Karpas-422 (cell line): ENCODE data around the gene MYZAP. TPM values are rescaled to one million over a fixed set of nuclear protein-coding genes. Genes with fewer than 3 reads are reported as not detected.

Source experiments
- DNase-seq: peaks from one replicate; pipeline ENCODE4 v3.0.0-alpha.2; 2015
- H2AFZ ChIP-seq: fragments of 200-600 bp; sonication (generic); 2 replicates; pipeline ENCODE4 v1.6.1; 2014; ENCODE audit warnings: antibody characterized with exemption, low read length, mixed read lengths
- H3K27ac ChIP-seq: fragments of 200-600 bp; sonication (generic); 2 replicates; pipeline ENCODE4 v1.5.1; 2014; ENCODE audit warnings: mild to moderate bottlenecking, low read length, moderate library complexity
- H3K27me3 ChIP-seq: fragments of 200-600 bp; sonication (generic); 2 replicates; pipeline ENCODE4 v1.6.1; 2014; ENCODE audit warnings: low read length, mixed read lengths
- H3K36me3 ChIP-seq: fragments of 200-600 bp; sonication (generic); 2 replicates; pipeline ENCODE4 v1.6.1; 2014; ENCODE audit warnings: low read length, mixed read lengths; ENCODE audit not compliant: insufficient read depth
- H3K4me1 ChIP-seq: fragments of 200-600 bp; sonication (generic); 2 replicates; pipeline ENCODE4 v1.6.1; 2014; ENCODE audit warnings: mild to moderate bottlenecking, low read length, mixed read lengths
- H3K4me2 ChIP-seq: fragments of 200-600 bp; sonication (generic); 2 replicates; pipeline ENCODE4 v1.6.1; 2014; ENCODE audit warnings: low read length, low read depth, mild to moderate bottlenecking; ENCODE audit not compliant: poor library complexity, severe bottlenecking
- H3K4me3 ChIP-seq: fragments of 200-600 bp; sonication (generic); 2 replicates; pipeline ENCODE4 v1.5.1; 2014; ENCODE audit warnings: mild to moderate bottlenecking, antibody characterized with exemption, low read length, mixed read lengths
- H3K79me2 ChIP-seq: fragments of 200-600 bp; sonication (generic); 2 replicates; pipeline ENCODE4 v1.6.1; 2014; ENCODE audit warnings: mild to moderate bottlenecking, low read length, mixed read lengths
- H3K9ac ChIP-seq: fragments of 200-600 bp; sonication (generic); 2 replicates; pipeline ENCODE4 v1.6.0; 2014; ENCODE audit warnings: low read length
- H3K9me2 ChIP-seq: fragments of 200-600 bp; sonication (generic), shearing (Covaris generic); replicated peaks from 2 replicates; pipeline ENCODE4 v1.6.0; 2014; ENCODE audit warnings: mild to moderate bottlenecking, low read length, moderate library complexity; ENCODE audit not compliant: insufficient read depth
- H3K9me3 ChIP-seq: fragments of 300-700, 200-600 bp; sonication (generic); 2 replicates; pipeline ENCODE4 v1.6.1; 2014; ENCODE audit warnings: low read length, mixed read lengths
- H4K20me1 ChIP-seq: fragments of 200-600 bp; sonication (generic); 2 replicates; pipeline ENCODE4 v1.6.1; 2014; ENCODE audit warnings: mild to moderate bottlenecking, antibody characterized with exemption, low read length, low read depth; ENCODE audit not compliant: insufficient read depth
- total RNA-seq: library from RNA; depleted of rRNA; stranded (reverse); fragments of >200 nt; shearing (Covaris generic); gene quantifications from 2 replicates; pipeline ENCODE4 v1.2.3, GENCODE V29; 2014; ENCODE audit warnings: low replicate concordance; rRNA removed

The MYZAP gene
- total RNA-seq, 1 experiment from 2014 or later, result not detected

DNA sequence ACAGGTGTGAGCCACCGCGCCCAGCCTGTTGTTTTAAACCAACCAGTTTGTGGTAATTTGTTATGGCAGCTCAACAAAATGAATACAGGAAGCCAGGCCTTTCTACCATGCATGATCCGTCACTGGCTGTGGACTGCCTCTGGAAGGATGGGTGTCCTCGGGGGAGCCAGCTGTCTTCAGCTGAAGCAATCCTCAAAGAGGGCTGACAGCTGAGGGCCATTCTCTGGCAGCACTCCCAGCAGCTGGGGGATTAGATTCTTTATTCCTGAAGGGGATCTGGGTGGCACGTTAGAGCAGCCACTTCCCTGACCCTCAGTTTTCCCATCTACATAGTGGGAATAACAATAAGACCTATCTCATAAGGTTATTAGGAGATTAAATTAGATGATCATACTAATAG lies 139.2 kb downstream of the MYZAP start:
- Histone ChIP-seq H3K27ac (no peak overlapping the region), H3K4me2 (no peak overlapping the region), H3K4me1 (peaks cover 3% of the 10 kb centered on the region; the same call in 1 of the 2 replicates), H3K4me3 (no peak overlapping the region), H3K27me3 (no peaks in the 10 kb centered on the region), H4K20me1 (no peaks in the 10 kb centered on the region), H3K9me3 (no peaks in the 10 kb centered on the region), H3K9me2 (no peaks in the 10 kb centered on the region), H3K36me3 (no peaks in the 10 kb centered on the region), H3K9ac (no peak overlapping the region), H3K79me2 (no peaks in the 10 kb centered on the region), H2AFZ (no peak overlapping the region)
- no peak for DNase-seq

DNA sequence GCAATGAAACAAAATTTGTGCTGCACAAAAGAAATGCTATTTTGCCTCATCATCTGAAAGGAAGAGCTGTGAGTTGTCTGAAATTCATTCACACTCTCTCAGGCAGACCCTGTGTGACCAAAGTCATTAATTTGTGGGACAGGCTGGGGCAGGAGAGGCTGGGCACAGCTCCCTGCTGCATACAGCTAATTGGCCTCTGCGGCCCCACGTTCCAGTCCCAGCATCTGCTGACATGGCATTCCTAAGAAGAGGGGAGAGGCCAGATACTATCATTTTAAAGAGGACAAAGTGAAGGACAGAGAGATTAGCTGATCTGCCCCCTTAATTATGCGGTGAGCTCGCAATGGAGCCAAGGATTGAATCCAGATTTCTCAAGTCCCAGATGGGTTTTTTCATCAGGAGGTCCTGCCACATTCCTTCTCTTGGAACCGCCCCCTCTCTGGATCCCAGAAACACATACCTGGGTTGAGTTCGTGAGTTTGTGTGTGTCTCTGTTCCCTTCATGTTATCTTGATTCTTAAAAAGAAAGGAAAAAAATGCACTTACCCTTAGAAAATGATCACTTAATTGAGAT lies 139.9 kb downstream of the MYZAP start:
- Histone ChIP-seq H3K9me2 (no peaks in the 10 kb centered on the region), H3K4me1 (peaks cover 3% of the 10 kb centered on the region; the same call in 1 of the 2 replicates), H3K79me2 (no peaks in the 10 kb centered on the region)

DNA sequence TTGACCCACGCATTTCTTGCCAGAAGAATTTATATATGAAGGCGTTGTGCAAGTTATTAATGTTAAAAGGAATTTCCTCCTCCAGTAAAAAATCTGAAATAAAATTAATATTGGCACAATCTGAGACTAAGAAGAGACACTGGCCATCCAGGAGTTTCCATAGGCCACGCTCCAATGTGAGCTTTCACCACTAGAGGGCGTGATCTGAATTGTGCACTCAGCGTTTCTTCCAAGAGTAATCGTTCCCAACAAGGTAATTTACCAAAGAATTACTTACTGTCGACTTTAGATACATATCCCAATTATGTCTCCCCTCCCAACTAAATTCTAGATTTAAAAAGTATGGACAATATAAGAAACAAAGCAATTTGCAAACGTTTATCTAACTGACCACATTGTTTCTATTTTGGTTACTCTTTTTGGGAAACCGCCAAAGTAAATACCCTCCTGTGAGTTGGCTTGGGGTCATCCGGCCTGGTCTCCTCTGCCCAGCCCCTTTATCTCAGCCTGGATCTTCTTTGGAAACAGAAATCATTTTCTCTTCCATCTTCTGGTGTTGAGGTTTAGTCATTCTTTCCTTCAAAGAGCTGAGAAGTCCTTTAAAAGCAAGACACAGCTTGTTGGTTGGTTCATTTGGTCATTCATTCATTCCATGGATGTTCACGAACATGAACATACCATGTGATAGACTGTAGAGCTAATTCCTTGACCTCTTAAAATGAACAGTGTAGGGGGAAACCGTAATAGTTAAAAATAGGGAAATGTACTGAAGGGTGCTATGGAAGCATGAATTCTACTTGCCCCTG lies 141.0 kb downstream of the MYZAP start:
- H3K4me2 ChIP-seq, result no peak overlapping the region
- H3K27ac ChIP-seq, result no peak overlapping the region
- H3K9me2 ChIP-seq, result no peaks in the 10 kb centered on the region
- H3K9me3 ChIP-seq, result no peaks in the 10 kb centered on the region
- no peak overlapping the region for H3K4me3 ChIP-seq
- no peaks in the 10 kb centered on the region for H3K79me2 ChIP-seq
- no peak overlapping the region for H2AFZ ChIP-seq
- H3K27me3 ChIP-seq, result no peaks in the 10 kb centered on the region
- peaks cover 3% of the 10 kb centered on the region; the same call in 1 of the 2 replicates for H3K4me1 ChIP-seq
- H3K9ac ChIP-seq, result no peak overlapping the region
- no peaks in the 10 kb centered on the region for H4K20me1 ChIP-seq
- H3K36me3 ChIP-seq, result no peaks in the 10 kb centered on the region
- peak; percentile 76 for DNase-seq

More for the DNA sequence above, 139.9 kb downstream of the MYZAP start:
- Histone ChIP-seq H3K4me2 (no peak overlapping the region), H3K9me3 (no peaks in the 10 kb centered on the region), H3K4me3 (no peak overlapping the region), H3K9ac (no peak overlapping the region), H2AFZ (no peak overlapping the region), H3K36me3 (no peaks in the 10 kb centered on the region), H4K20me1 (no peaks in the 10 kb centered on the region), H3K27me3 (no peaks in the 10 kb centered on the region), H3K27ac (no peak overlapping the region)
- DNase-seq, result no peak

DNA sequence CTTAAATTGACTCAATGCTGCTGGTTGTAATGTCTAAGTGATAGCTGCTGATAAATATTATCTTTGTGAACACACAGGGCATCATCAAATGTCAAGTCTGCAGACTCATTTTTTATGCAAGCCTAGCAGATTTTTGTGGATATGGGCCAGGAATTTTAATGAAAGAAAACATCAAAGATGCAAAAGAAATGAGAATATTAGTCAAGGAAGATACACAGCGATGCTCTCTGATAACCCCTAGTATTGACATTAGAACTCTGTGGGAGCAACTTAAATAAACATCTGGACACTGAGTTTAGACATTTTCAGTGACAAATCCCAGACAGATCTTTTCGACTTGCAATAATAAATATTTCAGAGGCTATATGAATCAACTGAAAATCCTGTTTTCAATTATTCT lies 143.2 kb downstream of the MYZAP start:
- no peak for DNase-seq
- no peak overlapping the region for H2AFZ ChIP-seq
- no peaks in the 10 kb centered on the region for H3K79me2 ChIP-seq
- no peak overlapping the region for H3K4me3 ChIP-seq
- no peaks in the 10 kb centered on the region for H3K9me2 ChIP-seq
- H3K36me3 ChIP-seq, result no peaks in the 10 kb centered on the region
- no peak overlapping the region for H3K4me2 ChIP-seq
- H3K9me3 ChIP-seq, result no peaks in the 10 kb centered on the region
- H3K9ac ChIP-seq, result no peak overlapping the region
- H3K4me1 ChIP-seq, result peaks cover 3% of the 10 kb centered on the region; the same call in 1 of the 2 replicates
- H3K27me3 ChIP-seq, result no peaks in the 10 kb centered on the region
- H3K27ac ChIP-seq, result no peak overlapping the region
- H4K20me1 ChIP-seq, result no peaks in the 10 kb centered on the region

Other genes with a start within 250 kb of the MYZAP start
- not detected in 2 replicates for gene CGNL1, start 215.4 kb upstream of the MYZAP start, total RNA-seq
- gene POLR2M, start 114.8 kb downstream of the MYZAP start, total RNA-seq, result 221 and 672 TPM in 2 replicates